SK-N-SH (cell line): ENCODE data around the gene STIM2. TPM values are rescaled to one million over a fixed set of nuclear protein-coding genes. Genes with fewer than 3 reads are reported as not detected.

Experiments used
- CTCF ChIA-PET: fragments of 300-600, 350-600 bp; formaldehyde crosslinking; extraction: SDS; loops from one replicate; lab custom pipeline; 2021; lab: Yijun Ruan, JAX
- POLR2A ChIA-PET: fragments of 350-600 bp; sonication (Branson Sonifier 250); formaldehyde crosslinking; extraction: SDS; loops from one replicate; lab custom pipeline; 2020; ENCODE audit warnings: antibody characterized with exemption, inconsistent platforms; lab: Yijun Ruan, JAX
- DNase-seq: peaks from one replicate; pipeline ENCODE4 v3.0.0; 2012
- H2AFZ ChIP-seq: fragments of 200-600 bp; sonication (generic); 2 replicates; pipeline ENCODE4 v1.8.1; 2016; ENCODE audit warnings: antibody characterized with exemption, mild to moderate bottlenecking, low read depth
- H3F3A ChIP-seq: fragments of 200-600 bp; sonication (generic); replicated peaks from 2 replicates; pipeline ENCODE3; 2016; ENCODE audit warnings: antibody characterized with exemption, mild to moderate bottlenecking; ENCODE audit not compliant: insufficient read depth
- H3K27ac ChIP-seq, 2 experiments: fragments of 200-500 bp in 1 of 2; fragments of 200-600 bp in 1 of 2; sonication (Bioruptor generic) in 1 of 2; sonication (generic), shearing (Covaris generic) in 1 of 2; 2 replicates each; pipeline versions ENCODE4 v1.5.1 to v1.6.1; 2014 to 2016; ENCODE audit warnings: low read depth in 2 of 2, inconsistent platforms in 1 of 2, low read length in 1 of 2, mild to moderate bottlenecking in 1 of 2, mixed read lengths in 1 of 2
- H3K27me3 ChIP-seq: fragments of 200-600 bp; sonication (generic), shearing (Covaris generic); 2 replicates; pipeline ENCODE4 v1.6.1; 2016; ENCODE audit warnings: mixed run types; ENCODE audit not compliant: insufficient read depth
- H3K36me3 ChIP-seq, 2 experiments: fragments of 200-500 bp in 1 of 2; fragments of 200-600 bp in 1 of 2; sonication (Bioruptor generic) in 1 of 2; sonication (generic) in 1 of 2; replicated peaks in 1 of 2; 2 replicates each; pipeline versions ENCODE3 to v1.5.1; 2014 to 2016; ENCODE audit warnings: low read length in 1 of 2, mild to moderate bottlenecking in 1 of 2; ENCODE audit not compliant: insufficient read depth in 2 of 2, control insufficient read depth in 1 of 2
- H3K4me1 ChIP-seq, 2 experiments: fragments of 200-500 bp in 1 of 2; fragments of 200-600 bp in 1 of 2; sonication (Bioruptor generic) in 1 of 2; sonication (generic), shearing (Covaris generic) in 1 of 2; 2 replicates each; pipeline versions ENCODE4 v1.5.1 to v1.6.1; 2014 to 2016; ENCODE audit warnings: low read depth in 1 of 2, low read length in 1 of 2, mixed run types in 1 of 2; ENCODE audit not compliant: insufficient read depth in 2 of 2, control insufficient read depth in 1 of 2
- H3K4me2 ChIP-seq: fragments of 200-600 bp; sonication (generic), shearing (Covaris generic); 2 replicates; pipeline ENCODE4 v1.6.1; 2017; ENCODE audit warnings: mixed run types
- H3K4me3 ChIP-seq, 2 experiments: fragments of 200-500 bp in 1 of 2; fragments of 200-600 bp in 1 of 2; sonication (Bioruptor generic) in 1 of 2; sonication (generic), shearing (Covaris generic) in 1 of 2; 2 replicates each; pipeline versions ENCODE4 v1.5.1 to v1.8.1; 2014 to 2016; ENCODE audit warnings: low read depth in 2 of 2, inconsistent platforms in 1 of 2, low read length in 1 of 2, mild to moderate bottlenecking in 1 of 2, mixed read lengths in 1 of 2, moderate library complexity in 1 of 2
- H3K79me2 ChIP-seq: fragments of 200-600 bp; sonication (generic); 2 replicates; pipeline ENCODE4 v1.8.1; 2017; ENCODE audit warnings: mild to moderate bottlenecking; ENCODE audit not compliant: insufficient read depth
- H3K9ac ChIP-seq: fragments of 200-600 bp; sonication (generic); 2 replicates; pipeline ENCODE4 v1.6.1; 2017; ENCODE audit warnings: mixed run types
- H3K9me2 ChIP-seq: fragments of 200-600 bp; sonication (generic); 2 replicates; pipeline ENCODE4 v1.6.1; 2017; ENCODE audit warnings: mixed run types
- H3K9me3 ChIP-seq: fragments of 200-600 bp; sonication (generic); 2 replicates; pipeline ENCODE4 v1.6.1; 2017; ENCODE audit warnings: mixed run types, mild to moderate bottlenecking, moderate library complexity
- H4K20me1 ChIP-seq: fragments of 200-600 bp; sonication (generic); 2 replicates; pipeline ENCODE4 v1.6.1; 2017; ENCODE audit warnings: mild to moderate bottlenecking, mixed run types; ENCODE audit not compliant: insufficient read depth
- CHD2 ChIP-seq: fragments of 150-350 bp; IDR thresholded peaks from 2 replicates; pipeline ENCODE4 v1.6.1; 2018; ENCODE audit warnings: low read length; ENCODE audit not compliant: partially characterized antibody
- EP300 ChIP-seq, 2 experiments: IDR thresholded peaks; 2 replicates each; pipeline versions ENCODE4 v1.4.0 to v1.6.1; 2012; ENCODE audit warnings: borderline replicate concordance in 1 of 2, low read depth in 1 of 2, low read length in 1 of 2
- EZH2phosphoT487 ChIP-seq: fragments of 200-600 bp; sonication (generic); IDR thresholded peaks from 2 replicates; pipeline ENCODE4 v1.6.1; 2017; ENCODE audit warnings: low read depth, mixed run types, mild to moderate bottlenecking, antibody characterized with exemption, moderate library complexity, borderline replicate concordance
- FOXJ3 ChIP-seq: sonication (generic); formaldehyde crosslinking; IDR thresholded peaks from 2 replicates; pipeline ENCODE4 v1.5.1; 2020; ENCODE audit warnings: mild to moderate bottlenecking, missing genetic modification reagents
- JUND ChIP-seq: IDR thresholded peaks from 2 replicates; pipeline ENCODE4 v1.4.0; 2012
- MEF2A ChIP-seq: IDR thresholded peaks from 2 replicates; pipeline ENCODE4 v1.4.0; 2012; ENCODE audit warnings: low read depth, borderline replicate concordance
- MXI1 ChIP-seq: IDR thresholded peaks from 2 replicates; pipeline ENCODE4 v1.6.1; 2012; ENCODE audit warnings: mild to moderate bottlenecking, low read depth, low read length, improper control_type of control experiment
- NFIC ChIP-seq: IDR thresholded peaks from 2 replicates; pipeline ENCODE4 v1.4.0; 2012; ENCODE audit warnings: borderline replicate concordance
- NRF1 ChIP-seq: IDR thresholded peaks from 2 replicates; pipeline ENCODE4 v1.6.1; 2012; ENCODE audit warnings: low read depth, mild to moderate bottlenecking, low read length
- POLR2AphosphoS5 ChIP-seq: IDR thresholded peaks from 2 replicates; pipeline ENCODE4 v1.6.1; 2012; ENCODE audit warnings: low read depth, low read length
- RAD21 ChIP-seq: IDR thresholded peaks from 2 replicates; pipeline ENCODE4 v1.6.1; 2012; ENCODE audit warnings: mild to moderate bottlenecking, low read length
- SIN3A ChIP-seq: IDR thresholded peaks from 2 replicates; pipeline ENCODE4 v1.6.1; 2012; ENCODE audit warnings: low read depth, mild to moderate bottlenecking, low read length, moderate library complexity, borderline replicate concordance
- SMC3 ChIP-seq: IDR thresholded peaks from 2 replicates; pipeline ENCODE4 v1.6.1; 2012; ENCODE audit warnings: low read depth, low read length, improper control_type of control experiment
- TAF1 ChIP-seq: IDR thresholded peaks from 2 replicates; pipeline ENCODE4 v1.6.1; 2012; ENCODE audit warnings: low read depth, mild to moderate bottlenecking, low read length, moderate library complexity, borderline replicate concordance
- TEAD4 ChIP-seq: IDR thresholded peaks from 2 replicates; pipeline ENCODE4 v1.4.0; 2012; ENCODE audit warnings: mild to moderate bottlenecking, borderline replicate concordance; ENCODE audit not compliant: insufficient read depth
- YY1 ChIP-seq: IDR thresholded peaks from 2 replicates; pipeline ENCODE4 v1.4.0; 2012; ENCODE audit warnings: low read depth, mild to moderate bottlenecking
- WGBS: methylation state at CpG from one replicate; pipeline ENCODE4 v1.1.6; 2017; ENCODE audit warnings: low lambda C conversion rate; 5-methylcytosine and 5-hydroxymethylcytosine counted together
- polyA plus RNA-seq, 3 experiments: library from polyadenylated mRNA; depleted of rRNA; stranded (reverse); fragments of >200 nt; gene quantifications; 2 replicates each; pipeline ENCODE4 v1.2.3, GENCODE V29; 2012
- TF ChIP-seq, protein P1 (sequence below): IDR thresholded peaks from 2 replicates; pipeline ENCODE4 v1.4.0; 2012; ENCODE audit warnings: low read depth, borderline replicate concordance
- TF ChIP-seq, protein P2 (sequence below): IDR thresholded peaks from 2 replicates; pipeline ENCODE4 v1.6.1; 2012; ENCODE audit warnings: mild to moderate bottlenecking, low read depth, low read length, moderate library complexity
- TF ChIP-seq, protein P3 (sequence below): IDR thresholded peaks from 2 replicates; pipeline ENCODE4 v1.4.0; 2012; ENCODE audit warnings: low read depth

Gene STIM2
- polyA plus RNA-seq, 1 of the 3 experiments (the other 2 are of a cell fraction): 14.7 TPM

DNA sequence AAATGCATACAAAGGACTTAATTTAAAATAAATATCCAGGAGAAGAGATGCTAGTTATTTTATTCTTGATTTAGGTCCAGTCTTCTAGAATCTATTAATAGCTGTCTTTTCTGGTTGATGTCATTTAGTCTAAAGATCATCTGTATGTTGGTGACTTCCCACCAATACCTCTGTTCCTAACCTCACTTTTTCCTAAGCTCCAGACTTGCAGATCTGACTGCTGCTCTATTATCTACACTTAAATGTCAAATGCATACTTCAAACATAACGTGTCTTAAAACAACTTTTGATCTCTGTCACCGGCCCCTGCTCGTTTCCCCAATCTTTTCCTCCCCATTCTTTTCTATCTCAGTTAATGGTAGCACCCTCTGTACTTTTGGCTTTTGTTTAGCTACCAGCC, 133.3 kb downstream of the STIM2 start:
- ChIA-PET CTCF (interaction anchor here (0.7 kb wide), 1 partner anchor 16 kb away, joined by 3 read pairs; no protein-coding TSS in a partner anchor), POLR2A (no interaction called here)
- Histone ChIP-seq H3K27me3 (no peaks in the 10 kb centered on the region), H3K9me3 (no peaks in the 10 kb centered on the region), H4K20me1 (no peaks in the 10 kb centered on the region), H3K27ac (no peak overlapping the region), H3K4me1 (no peaks in the 10 kb centered on the region; a peak in 1 of 4 replicates), H3K4me2 (no peak overlapping the region), H2AFZ (no peak overlapping the region), H3K36me3 (peaks cover 0 to 10% of the 10 kb centered on the region in 2 experiments), H3K9me2 (no peaks in the 10 kb centered on the region), H3K4me3 (no peak overlapping the region), H3K9ac (no peak overlapping the region), H3F3A (no peaks in the 10 kb centered on the region), H3K79me2 (no peaks in the 10 kb centered on the region)
- no peak for DNase-seq
- TF ChIP-seq MEF2A: no peak
- TF ChIP-seq EZH2phosphoT487: no peak
- TF ChIP-seq TAF1: no peak
- no peak for TF ChIP-seq MXI1
- no peak for TF ChIP-seq YY1
- TF ChIP-seq SIN3A: no peak
- TF ChIP-seq CHD2: no peak
- TF ChIP-seq SMC3: no peak
- no peak for TF ChIP-seq NRF1
- TF ChIP-seq, protein P1, sequence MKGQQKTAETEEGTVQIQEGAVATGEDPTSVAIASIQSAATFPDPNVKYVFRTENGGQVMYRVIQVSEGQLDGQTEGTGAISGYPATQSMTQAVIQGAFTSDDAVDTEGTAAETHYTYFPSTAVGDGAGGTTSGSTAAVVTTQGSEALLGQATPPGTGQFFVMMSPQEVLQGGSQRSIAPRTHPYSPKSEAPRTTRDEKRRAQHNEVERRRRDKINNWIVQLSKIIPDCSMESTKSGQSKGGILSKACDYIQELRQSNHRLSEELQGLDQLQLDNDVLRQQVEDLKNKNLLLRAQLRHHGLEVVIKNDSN: no peak
- TF ChIP-seq JUND: no peak
- no peak for TF ChIP-seq EP300 (IDR thresholded peaks at IDR 0.05; ENCODE audit: borderline replicate concordance in 1 of 2, low read depth in 1 of 2, low read length in 1 of 2)
- no peak for TF ChIP-seq POLR2AphosphoS5
- TF ChIP-seq, protein P2, sequence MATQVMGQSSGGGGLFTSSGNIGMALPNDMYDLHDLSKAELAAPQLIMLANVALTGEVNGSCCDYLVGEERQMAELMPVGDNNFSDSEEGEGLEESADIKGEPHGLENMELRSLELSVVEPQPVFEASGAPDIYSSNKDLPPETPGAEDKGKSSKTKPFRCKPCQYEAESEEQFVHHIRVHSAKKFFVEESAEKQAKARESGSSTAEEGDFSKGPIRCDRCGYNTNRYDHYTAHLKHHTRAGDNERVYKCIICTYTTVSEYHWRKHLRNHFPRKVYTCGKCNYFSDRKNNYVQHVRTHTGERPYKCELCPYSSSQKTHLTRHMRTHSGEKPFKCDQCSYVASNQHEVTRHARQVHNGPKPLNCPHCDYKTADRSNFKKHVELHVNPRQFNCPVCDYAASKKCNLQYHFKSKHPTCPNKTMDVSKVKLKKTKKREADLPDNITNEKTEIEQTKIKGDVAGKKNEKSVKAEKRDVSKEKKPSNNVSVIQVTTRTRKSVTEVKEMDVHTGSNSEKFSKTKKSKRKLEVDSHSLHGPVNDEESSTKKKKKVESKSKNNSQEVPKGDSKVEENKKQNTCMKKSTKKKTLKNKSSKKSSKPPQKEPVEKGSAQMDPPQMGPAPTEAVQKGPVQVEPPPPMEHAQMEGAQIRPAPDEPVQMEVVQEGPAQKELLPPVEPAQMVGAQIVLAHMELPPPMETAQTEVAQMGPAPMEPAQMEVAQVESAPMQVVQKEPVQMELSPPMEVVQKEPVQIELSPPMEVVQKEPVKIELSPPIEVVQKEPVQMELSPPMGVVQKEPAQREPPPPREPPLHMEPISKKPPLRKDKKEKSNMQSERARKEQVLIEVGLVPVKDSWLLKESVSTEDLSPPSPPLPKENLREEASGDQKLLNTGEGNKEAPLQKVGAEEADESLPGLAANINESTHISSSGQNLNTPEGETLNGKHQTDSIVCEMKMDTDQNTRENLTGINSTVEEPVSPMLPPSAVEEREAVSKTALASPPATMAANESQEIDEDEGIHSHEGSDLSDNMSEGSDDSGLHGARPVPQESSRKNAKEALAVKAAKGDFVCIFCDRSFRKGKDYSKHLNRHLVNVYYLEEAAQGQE: no peak
- no peak for TF ChIP-seq RAD21
- TF ChIP-seq TEAD4: no peak
- TF ChIP-seq NFIC: no peak
- TF ChIP-seq, protein P3, sequence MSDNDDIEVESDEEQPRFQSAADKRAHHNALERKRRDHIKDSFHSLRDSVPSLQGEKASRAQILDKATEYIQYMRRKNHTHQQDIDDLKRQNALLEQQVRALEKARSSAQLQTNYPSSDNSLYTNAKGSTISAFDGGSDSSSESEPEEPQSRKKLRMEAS: no peak
- no peak for TF ChIP-seq FOXJ3 (CRISPR knock-in tag)
- 88% methylated on average over 3 of the region's 3 CpGs for WGBS
